ENCODE measurements around the gene CLNK.
"Not testable (repeated sequence)": the region's sequence is repeated elsewhere in the genome, so short reads cannot be mapped to it uniquely, and the experiment has no call there.

CLNK gene

GRCh38 chr4:10662937-10663336 is 21.6 kb downstream of the CLNK start:
- DNase-seq, result no peak
- ATAC-seq, result no peak

- no peak for ATAC-seq
- no peak for DNase-seq
Observed at GRCh38 chr4:10661047-10661446, 23.5 kb downstream of the CLNK start.

GRCh38 chr4:10659251-10659650 is 25.3 kb downstream of the CLNK start:
- DNase-seq (no peak), ATAC-seq (no peak)

- no peak for DNase-seq
- ATAC-seq, result no peak
Observed at GRCh38 chr4:10656988-10657387, 27.6 kb downstream of the CLNK start.

- DNase-seq (no peak), ATAC-seq (no peak)
Observed at GRCh38 chr4:10656420-10656819, 28.1 kb downstream of the CLNK start.

GRCh38 chr4:10655968-10656367 is 28.6 kb downstream of the CLNK start:
- DNase-seq, result no peak
- ATAC-seq, result peak; percentile 32

GRCh38 chr4:10648479-10648878 is 36.1 kb downstream of the CLNK start:
- ATAC-seq (no peak), DNase-seq (no peak)

GRCh38 chr4:10647846-10648245 is 36.7 kb downstream of the CLNK start:
- ATAC-seq (no peak), DNase-seq (no peak)

GRCh38 chr4:10643600-10644425 is 40.8 kb downstream of the CLNK start:
- no peak for ATAC-seq

GRCh38 chr4:10640561-10641201 is 43.9 kb downstream of the CLNK start:
- DNase-seq (no peak), ATAC-seq (no peak)

More at GRCh38 chr4:10643600-10644425, 40.8 kb downstream of the CLNK start:
- DNase-seq, result no peak

- ATAC-seq (no peak), DNase-seq (no peak)
Observed at GRCh38 chr4:10639664-10640063, 44.9 kb downstream of the CLNK start.

GRCh38 chr4:10639100-10639499 is 45.5 kb downstream of the CLNK start:
- no peak for DNase-seq
- no peak for ATAC-seq

GRCh38 chr4:10635091-10635490 is 49.5 kb downstream of the CLNK start:
- ATAC-seq (no peak), DNase-seq (no peak)

- ATAC-seq (peak; percentile 66), DNase-seq (peak; percentile 11)
Observed at GRCh38 chr4:10629394-10629793, 55.2 kb downstream of the CLNK start.

GRCh38 chr4:10625131-10625530 is 59.4 kb downstream of the CLNK start:
- ATAC-seq, result no peak
- DNase-seq, result no peak

GRCh38 chr4:10623862-10624261 is 60.7 kb downstream of the CLNK start:
- no peak for DNase-seq

GRCh38 chr4:10623241-10623640 is 61.3 kb downstream of the CLNK start:
- no peak for DNase-seq
- no peak for ATAC-seq

More at GRCh38 chr4:10623862-10624261, 60.7 kb downstream of the CLNK start:
- ATAC-seq, result no peak

- DNase-seq, result no peak
Observed at GRCh38 chr4:10622728-10623127, 61.8 kb downstream of the CLNK start.

GRCh38 chr4:10620935-10621488 is 63.6 kb downstream of the CLNK start:
- ATAC-seq (no peak), DNase-seq (no peak)

More at GRCh38 chr4:10622728-10623127, 61.8 kb downstream of the CLNK start:
- no peak for ATAC-seq

GRCh38 chr4:10619855-10620254 is 64.7 kb downstream of the CLNK start:
- DNase-seq (no peak), ATAC-seq (no peak)

- DNase-seq (no peak), ATAC-seq (no peak)
Observed at GRCh38 chr4:10619220-10619619, 65.3 kb downstream of the CLNK start.

GRCh38 chr4:10614926-10615325 is 69.6 kb downstream of the CLNK start:
- not testable (repeated sequence) for ATAC-seq, DNase-seq

GRCh38 chr4:10613926-10614478 is 70.6 kb downstream of the CLNK start:
- DNase-seq (no peak), ATAC-seq (no peak)

Measured in stimulated activated naive CD8-positive, alpha-beta T cell treated with anti-CD3 and anti-CD28 coated beads, Interleukin-15, Interleukin-2, amounts not matched to agents 100 U/mL and 50 U/mL, for 24 hours (primary cell).